Measurements from ENCODE around the gene PFKFB2. TPM values are rescaled to one million over a fixed set of nuclear protein-coding genes. Genes with fewer than 3 reads are reported as not detected.

PFKFB2 gene
- total and polyA plus RNA-seq, 2 donors = 3.4 to 9.3 TPM

DNA sequence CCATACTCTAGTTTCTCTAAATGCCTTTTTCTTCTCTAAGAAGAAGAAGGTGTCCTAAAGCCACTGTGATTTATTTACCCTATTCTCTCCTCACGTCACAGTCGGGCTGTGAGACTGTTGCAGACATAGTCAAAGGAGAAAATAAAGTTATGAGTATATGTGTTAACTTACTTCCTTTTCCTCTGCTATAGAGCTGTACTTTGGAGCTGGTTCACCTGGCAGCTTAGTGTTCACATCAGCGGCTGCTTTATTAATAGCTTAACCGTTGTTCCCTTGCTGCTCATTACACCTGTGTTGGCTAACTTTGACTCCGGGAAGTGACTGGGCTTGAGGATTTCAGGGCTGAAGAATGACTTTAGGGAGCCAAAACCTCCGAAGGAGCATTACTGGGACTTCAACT, 3.6 kb downstream of the PFKFB2 start:
- Histone ChIP-seq H3K27ac (ENCODE audit: low read depth) (no peak overlapping the region), H3K4me1 (ENCODE audit: insufficient read depth) (no peaks in the 10 kb centered on the region), H3K4me3 (ENCODE audit: low read depth, low read length) (no peak overlapping the region), H3K36me3 (ENCODE audit: insufficient read depth) (no peaks in the 10 kb centered on the region)
- no peak for DNase-seq (ENCODE audit: extremely low spot score)
- 91% methylated on average over 6 of the region's 6 CpGs for WGBS

GRCh38 chr1:207058252-207058651, 5.2 kb downstream of the PFKFB2 start:
- H3K4me1 ChIP-seq (ENCODE audit: insufficient read depth) = no peaks in the 10 kb centered on the region
- no peak overlapping the region for H3K27ac ChIP-seq (ENCODE audit: low read depth)
- H3K36me3 ChIP-seq (ENCODE audit: insufficient read depth) = peaks cover 2% of the 10 kb centered on the region
- DNase-seq (ENCODE audit: extremely low spot score) = no peak
- 83% methylated on average over 4 of the region's 4 CpGs for WGBS
- H3K4me3 ChIP-seq (ENCODE audit: low read depth, low read length) = no peak overlapping the region

DNA sequence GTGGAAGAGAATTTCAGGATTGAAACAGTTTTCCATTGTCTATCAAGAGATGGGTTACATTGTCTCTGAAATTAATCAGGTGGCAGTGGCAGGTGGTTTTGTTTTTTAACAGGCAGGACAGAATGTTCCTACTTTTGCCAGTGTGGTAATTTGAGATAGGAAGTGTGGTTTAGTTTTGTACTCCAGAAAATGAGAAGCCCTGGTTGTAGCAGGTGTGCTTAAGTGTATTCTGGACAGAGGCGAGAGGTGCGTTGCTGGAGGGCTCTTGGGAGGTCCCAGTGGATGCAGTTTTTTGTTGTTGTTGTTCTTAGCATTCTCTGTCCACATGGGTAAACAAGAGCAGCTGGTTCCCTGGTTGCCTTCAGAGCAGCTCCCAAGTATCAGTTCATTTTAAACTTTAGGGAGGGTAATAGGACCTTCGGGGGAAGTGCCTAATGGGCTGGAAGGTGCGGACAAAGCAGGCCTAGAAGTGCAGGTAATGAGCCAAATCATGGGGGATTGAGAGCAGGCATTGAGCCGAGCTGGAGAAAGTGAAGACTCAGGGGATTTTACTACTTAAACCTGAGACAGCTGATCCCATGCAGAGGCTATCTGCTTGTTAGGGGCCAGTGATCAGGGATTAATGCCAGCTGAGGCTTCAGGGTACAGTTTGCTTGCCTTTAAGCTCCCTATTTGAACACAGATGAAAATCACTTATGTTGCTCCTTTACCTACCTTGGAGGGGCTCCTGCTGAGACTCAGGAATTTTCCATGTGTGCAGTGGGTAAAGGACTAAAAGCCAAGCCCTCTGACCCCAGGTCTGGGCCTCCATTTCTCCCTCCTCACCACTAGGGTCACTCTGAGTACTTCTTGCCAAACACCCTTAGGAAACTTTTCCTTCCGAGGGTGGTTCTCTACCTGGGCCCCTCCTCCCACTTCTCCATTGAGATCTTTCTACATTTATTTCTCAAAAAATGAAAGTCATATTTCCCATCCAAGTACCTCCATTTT, 6.1 kb downstream of the PFKFB2 start:
- Histone ChIP-seq H3K4me1 (ENCODE audit: insufficient read depth) (no peaks in the 10 kb centered on the region), H3K36me3 (ENCODE audit: insufficient read depth) (peaks cover 2% of the 10 kb centered on the region), H3K27ac (ENCODE audit: low read depth) (no peak overlapping the region), H3K4me3 (ENCODE audit: low read depth, low read length) (no peak overlapping the region)
- DNase-seq (ENCODE audit: extremely low spot score) = no peak
- 73% methylated on average over 6 of the region's 6 CpGs for WGBS

GRCh38 chr1:207059881-207060280, 6.8 kb downstream of the PFKFB2 start:
- Histone ChIP-seq H3K27ac (ENCODE audit: low read depth) (no peak overlapping the region), H3K4me1 (ENCODE audit: insufficient read depth) (no peaks in the 10 kb centered on the region), H3K4me3 (ENCODE audit: low read depth, low read length) (no peak overlapping the region), H3K36me3 (ENCODE audit: insufficient read depth) (peaks cover 2% of the 10 kb centered on the region)
- 66% methylated on average over 4 of the region's 4 CpGs for WGBS
- no peak for DNase-seq (ENCODE audit: extremely low spot score)

DNA sequence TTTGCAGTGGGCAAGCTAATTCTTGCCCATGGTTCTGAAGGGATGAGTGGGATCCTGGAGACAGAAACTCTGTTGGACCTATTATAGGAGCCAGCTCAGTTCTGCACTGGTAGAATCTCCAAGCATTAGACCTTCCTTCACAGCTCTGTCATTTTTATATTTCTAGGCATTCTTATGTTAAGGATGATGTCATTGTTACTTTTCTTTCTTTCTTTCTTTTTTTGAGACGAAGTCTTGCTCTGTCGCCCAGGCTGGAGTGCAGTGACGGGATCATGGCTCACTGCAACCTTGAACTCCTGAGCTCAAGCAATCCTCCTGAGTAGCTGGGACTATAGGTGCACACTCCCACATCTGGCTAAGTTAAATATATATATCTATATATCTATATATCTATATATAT, 7.5 kb downstream of the PFKFB2 start:
- WGBS = 76% methylated on average over 3 of the region's 3 CpGs
- no peak overlapping the region for H3K4me3 ChIP-seq (ENCODE audit: low read depth, low read length)
- H3K27ac ChIP-seq (ENCODE audit: low read depth) = no peak overlapping the region
- no peak for DNase-seq (ENCODE audit: extremely low spot score)
- H3K36me3 ChIP-seq (ENCODE audit: insufficient read depth) = peaks cover 2% of the 10 kb centered on the region
- no peaks in the 10 kb centered on the region for H3K4me1 ChIP-seq (ENCODE audit: insufficient read depth)

GRCh38 chr1:207062058-207062457, 9.0 kb downstream of the PFKFB2 start:
- no peak overlapping the region for H3K4me3 ChIP-seq (ENCODE audit: low read depth, low read length)
- 87% methylated on average over 1 of the region's 1 CpG for whole genome bisulfite sequencing
- peaks cover 2% of the 10 kb centered on the region for H3K36me3 ChIP-seq (ENCODE audit: insufficient read depth)
- no peak overlapping the region for H3K27ac ChIP-seq (ENCODE audit: low read depth)
- no peaks in the 10 kb centered on the region for H3K4me1 ChIP-seq (ENCODE audit: insufficient read depth)
- DNase-seq (ENCODE audit: extremely low spot score) = no peak

DNA sequence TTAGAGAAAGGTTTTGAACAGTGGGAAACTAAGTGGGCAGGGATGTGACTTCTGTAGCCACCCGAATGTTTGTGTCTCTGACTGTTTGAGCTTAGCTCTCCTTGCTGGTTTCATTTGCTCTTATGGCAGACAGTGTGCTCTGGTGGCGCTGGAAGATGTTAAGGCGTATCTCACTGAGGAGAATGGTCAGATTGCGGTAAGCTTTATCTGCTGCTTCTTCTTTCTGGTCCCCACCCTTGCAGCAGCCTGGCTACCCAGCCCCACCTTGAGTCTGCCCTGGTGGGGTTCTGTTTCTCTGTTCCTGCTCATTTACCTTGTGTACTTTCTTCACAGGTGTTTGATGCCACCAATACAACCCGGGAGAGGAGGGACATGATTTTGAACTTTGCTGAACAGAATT, 9.9 kb downstream of the PFKFB2 start:
- 95% methylated on average over 5 of the region's 5 CpGs for WGBS
- Histone ChIP-seq H3K4me1 (ENCODE audit: insufficient read depth) (no peaks in the 10 kb centered on the region), H3K4me3 (ENCODE audit: low read depth, low read length) (no peak overlapping the region), H3K36me3 (ENCODE audit: insufficient read depth) (peaks cover 2% of the 10 kb centered on the region), H3K27ac (ENCODE audit: low read depth) (no peak overlapping the region)
- DNase-seq (ENCODE audit: extremely low spot score) = no peak

DNA sequence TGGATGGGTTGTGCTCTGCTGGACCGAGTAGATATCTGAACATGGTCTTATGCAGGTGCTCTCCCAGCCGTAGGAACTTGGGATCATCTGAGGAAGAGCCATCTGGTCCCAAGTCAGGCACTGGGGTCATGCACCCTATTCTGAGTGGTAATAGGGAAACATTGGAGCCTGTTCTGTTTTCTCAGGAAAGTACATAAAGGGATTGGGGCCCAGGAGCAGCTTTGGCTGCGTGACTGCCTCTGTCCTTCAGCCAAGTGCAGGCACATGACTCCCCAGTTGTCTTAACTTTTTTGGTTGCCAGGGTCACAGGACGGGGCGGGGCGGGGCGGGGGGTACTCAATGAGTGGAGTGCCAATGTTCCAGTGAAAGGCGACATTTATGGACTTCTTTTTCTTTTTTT, 11.5 kb downstream of the PFKFB2 start:
- Histone ChIP-seq H3K36me3 (ENCODE audit: insufficient read depth) (peaks cover 2% of the 10 kb centered on the region), H3K4me3 (ENCODE audit: low read depth, low read length) (no peak overlapping the region), H3K27ac (ENCODE audit: low read depth) (no peak overlapping the region), H3K4me1 (ENCODE audit: insufficient read depth) (no peaks in the 10 kb centered on the region)
- WGBS = 88% methylated on average over 8 of the region's 8 CpGs
- no peak for DNase-seq (ENCODE audit: extremely low spot score)

DNA sequence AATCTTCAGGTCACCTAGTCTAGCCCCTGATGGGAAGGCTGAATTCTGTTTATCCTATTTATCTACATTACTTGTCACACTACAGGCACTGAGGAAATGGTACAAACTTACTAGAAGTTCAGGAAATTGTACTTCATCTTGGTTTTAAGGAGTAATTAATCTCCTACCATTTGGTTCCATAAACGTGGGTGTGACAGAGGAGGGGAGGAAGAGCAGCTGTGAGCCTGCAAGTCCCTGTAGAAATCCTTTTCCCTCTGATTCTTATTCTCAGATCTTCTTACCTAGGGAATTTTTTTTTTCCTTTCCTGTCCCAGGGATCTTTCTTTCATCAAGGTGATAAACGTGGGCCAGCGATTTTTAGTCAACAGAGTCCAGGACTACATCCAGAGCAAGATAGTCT, 14.1 kb downstream of the PFKFB2 start:
- H3K36me3 ChIP-seq (ENCODE audit: insufficient read depth) = no peaks in the 10 kb centered on the region
- DNase-seq (ENCODE audit: extremely low spot score) = no peak
- no peak overlapping the region for H3K27ac ChIP-seq (ENCODE audit: low read depth)
- H3K4me1 ChIP-seq (ENCODE audit: insufficient read depth) = no peaks in the 10 kb centered on the region
- no peak overlapping the region for H3K4me3 ChIP-seq (ENCODE audit: low read depth, low read length)
- 57% methylated on average over 3 of the region's 3 CpGs for WGBS

- WGBS = 79% methylated on average over 5 of the region's 5 CpGs
- no peak for DNase-seq (ENCODE audit: extremely low spot score)
- H3K4me1 ChIP-seq (ENCODE audit: insufficient read depth) = no peaks in the 10 kb centered on the region
Measured at GRCh38 chr1:207067665-207068064, 14.6 kb downstream of the PFKFB2 start.

DNA sequence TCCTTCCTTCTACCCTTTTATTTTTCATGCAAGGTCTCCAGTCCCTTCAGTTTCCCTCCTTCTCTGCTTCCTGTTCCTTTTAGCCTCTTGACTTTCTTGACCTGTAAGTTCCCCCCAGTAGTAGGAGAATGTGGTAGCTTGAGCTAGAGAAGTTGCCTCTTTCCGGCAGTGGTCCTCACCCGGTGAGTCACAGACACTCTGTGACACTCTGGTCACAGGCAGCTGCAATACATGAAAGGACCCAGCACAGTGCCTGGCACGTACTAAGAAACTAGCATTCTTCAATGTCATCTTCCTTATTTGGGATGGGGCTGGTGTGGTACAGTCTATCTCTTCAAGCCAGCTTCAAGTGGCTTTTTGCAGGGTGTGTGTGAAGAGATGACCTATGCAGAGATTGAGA, 16.0 kb downstream of the PFKFB2 start:
- Histone ChIP-seq H3K36me3 (ENCODE audit: insufficient read depth) (no peaks in the 10 kb centered on the region), H3K27ac (ENCODE audit: low read depth) (no peak overlapping the region), H3K4me3 (ENCODE audit: low read depth, low read length) (no peak overlapping the region), H3K4me1 (ENCODE audit: insufficient read depth) (no peaks in the 10 kb centered on the region)
- DNase-seq (ENCODE audit: extremely low spot score) = no peak
- WGBS = 85% methylated on average over 3 of the region's 3 CpGs

More at GRCh38 chr1:207067665-207068064, 14.6 kb downstream of the PFKFB2 start:
- H3K4me3 ChIP-seq (ENCODE audit: low read depth, low read length) = no peak overlapping the region
- no peaks in the 10 kb centered on the region for H3K36me3 ChIP-seq (ENCODE audit: insufficient read depth)
- no peak overlapping the region for H3K27ac ChIP-seq (ENCODE audit: low read depth)

DNA sequence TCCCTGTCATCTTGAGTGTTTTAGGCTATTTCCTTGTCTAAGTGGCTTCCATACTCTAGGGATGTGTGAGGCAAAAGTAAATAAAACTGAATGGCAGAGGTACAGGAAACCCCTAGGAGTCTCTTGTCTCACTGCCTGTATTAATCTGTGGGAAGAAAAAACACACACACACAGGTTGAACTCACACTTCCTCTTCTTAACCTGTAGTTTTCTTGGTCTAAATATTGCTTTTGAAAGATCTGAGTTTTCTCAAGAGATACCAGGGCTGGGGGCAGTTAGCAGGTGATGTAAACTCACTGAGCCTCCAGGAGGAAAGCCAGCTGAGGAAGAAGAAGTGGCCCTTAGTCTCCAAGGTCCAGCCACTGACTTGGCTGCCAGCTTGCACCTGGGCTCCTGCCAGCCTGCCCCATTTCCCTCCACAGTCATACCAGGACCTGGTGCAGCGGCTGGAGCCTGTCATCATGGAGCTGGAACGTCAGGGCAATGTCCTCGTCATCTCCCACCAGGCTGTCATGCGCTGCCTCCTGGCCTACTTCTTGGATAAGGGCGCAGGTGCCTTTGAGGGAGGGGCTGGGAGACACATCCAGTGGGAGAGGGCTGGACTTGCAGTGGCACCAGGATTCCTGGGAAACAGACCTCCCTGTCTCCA, 16.9 kb downstream of the PFKFB2 start:
- DNase-seq (ENCODE audit: extremely low spot score) = no peak
- H3K27ac ChIP-seq (ENCODE audit: low read depth) = no peak overlapping the region
- H3K36me3 ChIP-seq (ENCODE audit: insufficient read depth) = no peaks in the 10 kb centered on the region
- H3K4me1 ChIP-seq (ENCODE audit: insufficient read depth) = no peaks in the 10 kb centered on the region
- no peak overlapping the region for H3K4me3 ChIP-seq (ENCODE audit: low read depth, low read length)
- 95% methylated on average over 5 of the region's 5 CpGs for WGBS

DNA sequence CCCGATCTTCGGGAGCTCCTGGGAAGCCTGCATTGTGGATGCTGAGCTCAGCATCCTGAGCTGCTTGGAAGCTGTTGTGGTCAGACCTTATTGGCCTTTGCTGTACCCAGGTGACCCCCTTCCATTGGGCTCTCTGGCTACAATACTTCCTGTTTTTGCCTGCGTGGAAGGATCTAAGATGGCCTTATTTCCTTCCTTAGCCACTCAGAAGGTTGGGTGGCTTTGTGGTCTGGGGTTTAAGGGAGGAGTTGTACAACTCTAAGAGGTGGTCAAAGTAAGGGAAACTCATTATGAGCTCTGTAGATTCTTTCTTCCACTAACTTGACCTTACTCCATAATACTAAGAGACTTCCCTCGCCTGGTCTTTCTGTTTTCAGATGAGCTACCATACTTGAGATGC, 17.7 kb downstream of the PFKFB2 start:
- Histone ChIP-seq H3K4me3 (ENCODE audit: low read depth, low read length) (no peak overlapping the region), H3K27ac (ENCODE audit: low read depth) (no peak overlapping the region), H3K4me1 (ENCODE audit: insufficient read depth) (no peaks in the 10 kb centered on the region), H3K36me3 (ENCODE audit: insufficient read depth) (no peaks in the 10 kb centered on the region)
- no peak for DNase-seq (ENCODE audit: extremely low spot score)
- WGBS = 90% methylated on average over 4 of the region's 4 CpGs

GRCh38 chr1:207071426-207071825, 18.4 kb downstream of the PFKFB2 start:
- Histone ChIP-seq H3K4me1 (ENCODE audit: insufficient read depth) (no peaks in the 10 kb centered on the region), H3K4me3 (ENCODE audit: low read depth, low read length) (no peak overlapping the region), H3K27ac (ENCODE audit: low read depth) (no peak overlapping the region), H3K36me3 (ENCODE audit: insufficient read depth) (no peaks in the 10 kb centered on the region)
- no peak for DNase-seq (ENCODE audit: extremely low spot score)
- 89% methylated on average over 6 of the region's 6 CpGs for WGBS
